AG09309 (cell line): Measurements from ENCODE around the gene NRXN3.

Source experiments
- DNase-seq: peaks from one replicate; pipeline ENCODE4 v3.0.0-alpha.2; 2010; ENCODE audit warnings: low read depth
- H3K4me3 ChIP-seq: 2 replicates; pipeline ENCODE4 v1.5.1; 2011; ENCODE audit warnings: mild to moderate bottlenecking, low read depth, low read length, moderate library complexity; ENCODE audit not compliant: control insufficient read depth
- CTCF ChIP-seq: IDR thresholded peaks from 2 replicates; pipeline ENCODE4 v1.5.1; 2011; ENCODE audit warnings: mild to moderate bottlenecking, low read depth, low read length, inconsistent platforms; ENCODE audit not compliant: insufficient read depth, control insufficient read depth; ENCODE audit errors: missing control alignments

Gene NRXN3

GRCh38 chr14:79293482-79294177, 1123.5 kb downstream of the NRXN3 start:
- TF ChIP-seq CTCF: no peak
- no peak overlapping the region for H3K4me3 ChIP-seq
- DNase-seq: no peak

- TF ChIP-seq CTCF: no peak
- DNase-seq: no peak
- H3K4me3 ChIP-seq: no peak overlapping the region
These were observed 1124.3 kb downstream of the NRXN3 start for GRCh38 chr14:79294499-79294898.

GRCh38 chr14:79295385-79295784, 1125.2 kb downstream of the NRXN3 start:
- DNase-seq: no peak
- TF ChIP-seq CTCF: no peak
- H3K4me3 ChIP-seq: no peak overlapping the region

GRCh38 chr14:79298373-79298772, 1128.2 kb downstream of the NRXN3 start:
- DNase-seq: no peak
- H3K4me3 ChIP-seq: no peak overlapping the region
- TF ChIP-seq CTCF: no peak

GRCh38 chr14:79299162-79299561, 1129.0 kb downstream of the NRXN3 start:
- no peak for DNase-seq
- no peak for TF ChIP-seq CTCF
- H3K4me3 ChIP-seq: no peak overlapping the region

- no peak overlapping the region for H3K4me3 ChIP-seq
- no peak for DNase-seq
- no peak for TF ChIP-seq CTCF
These were observed 1134.1 kb downstream of the NRXN3 start for GRCh38 chr14:79304279-79304678.

GRCh38 chr14:79306546-79306945, 1136.4 kb downstream of the NRXN3 start:
- no peak for DNase-seq
- H3K4me3 ChIP-seq: no peak overlapping the region
- TF ChIP-seq CTCF: no peak
